GM12865 (cell line): ENCODE data around the gene OR5J2.
"Not testable (repeated sequence)": the region's sequence is repeated elsewhere in the genome, so short reads cannot be mapped to it uniquely, and the experiment has no call there.

Source experiments
- DNase-seq: peaks from one replicate; pipeline ENCODE4 v3.0.0; 2010; ENCODE audit warnings: low read depth
- H3K4me3 ChIP-seq: 2 replicates; pipeline ENCODE4 v1.5.1; 2011; ENCODE audit warnings: mild to moderate bottlenecking, low read depth, low read length, control low read depth
- TF ChIP-seq, protein P1 (sequence below): IDR thresholded peaks from 2 replicates; pipeline ENCODE4 v1.5.1; 2011; ENCODE audit warnings: low read length, control low read depth, low read depth, inconsistent platforms; ENCODE audit not compliant: insufficient read depth; ENCODE audit errors: missing control alignments

OR5J2 gene

DNA sequence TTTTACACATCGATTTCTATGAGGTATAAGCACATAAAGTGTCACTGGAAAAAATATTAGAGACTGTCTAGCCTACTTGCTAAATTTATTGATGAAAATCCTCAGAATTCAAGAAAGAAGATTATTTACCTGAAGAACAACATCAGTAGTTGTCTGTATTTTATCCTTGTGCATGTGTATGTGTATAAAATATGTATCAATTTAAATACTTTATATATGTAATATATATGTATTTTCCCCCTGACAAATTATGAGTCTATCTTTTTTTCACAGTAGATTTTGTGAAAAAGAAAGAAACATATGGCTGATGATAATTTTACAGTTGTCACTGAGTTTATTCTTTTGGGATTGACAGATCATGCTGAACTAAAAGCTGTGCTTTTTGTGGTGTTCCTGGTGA is at the start of gene OR5J2:
Gene OR5J2 (plus strand): TSS at position 301 of the 400 bp plus-strand sequence. CDS start 0 bp downstream, at position 301.
- no peak for DNase-seq
- TF ChIP-seq, protein P1, sequence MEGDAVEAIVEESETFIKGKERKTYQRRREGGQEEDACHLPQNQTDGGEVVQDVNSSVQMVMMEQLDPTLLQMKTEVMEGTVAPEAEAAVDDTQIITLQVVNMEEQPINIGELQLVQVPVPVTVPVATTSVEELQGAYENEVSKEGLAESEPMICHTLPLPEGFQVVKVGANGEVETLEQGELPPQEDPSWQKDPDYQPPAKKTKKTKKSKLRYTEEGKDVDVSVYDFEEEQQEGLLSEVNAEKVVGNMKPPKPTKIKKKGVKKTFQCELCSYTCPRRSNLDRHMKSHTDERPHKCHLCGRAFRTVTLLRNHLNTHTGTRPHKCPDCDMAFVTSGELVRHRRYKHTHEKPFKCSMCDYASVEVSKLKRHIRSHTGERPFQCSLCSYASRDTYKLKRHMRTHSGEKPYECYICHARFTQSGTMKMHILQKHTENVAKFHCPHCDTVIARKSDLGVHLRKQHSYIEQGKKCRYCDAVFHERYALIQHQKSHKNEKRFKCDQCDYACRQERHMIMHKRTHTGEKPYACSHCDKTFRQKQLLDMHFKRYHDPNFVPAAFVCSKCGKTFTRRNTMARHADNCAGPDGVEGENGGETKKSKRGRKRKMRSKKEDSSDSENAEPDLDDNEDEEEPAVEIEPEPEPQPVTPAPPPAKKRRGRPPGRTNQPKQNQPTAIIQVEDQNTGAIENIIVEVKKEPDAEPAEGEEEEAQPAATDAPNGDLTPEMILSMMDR, result no peak
- no peak within 1 kb of the TSS for H3K4me3 ChIP-seq

DNA sequence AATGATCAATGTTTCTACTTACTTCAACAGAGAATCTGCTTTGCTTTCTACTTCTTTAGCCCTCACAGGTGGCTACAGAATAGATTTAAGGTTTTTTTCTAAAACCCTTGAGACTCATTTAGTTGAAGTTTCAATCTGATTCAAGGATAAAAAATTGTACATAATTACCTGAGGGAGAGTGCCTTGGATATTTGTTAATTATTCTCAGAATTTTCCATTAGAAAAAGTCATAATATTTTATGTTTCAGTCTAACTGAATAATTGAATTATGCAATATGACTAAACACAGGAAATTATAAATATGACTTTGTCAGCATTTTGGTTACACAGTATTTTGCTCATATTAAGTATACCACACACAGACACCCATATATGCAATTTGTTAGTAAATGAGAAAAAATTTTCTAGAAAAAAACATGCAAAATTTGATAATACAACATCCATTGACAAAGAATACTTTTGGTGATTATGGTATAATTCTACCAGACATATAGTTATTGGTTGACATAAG is 36.2 kb upstream of the OR5J2 start, which contains the start of gene OR8J3:
Gene OR8J3 (minus strand): TSS at position 51 of the 511 bp plus-strand sequence. CDS start 2,483 bp downstream, outside the sequence.
- no peak for DNase-seq
- TF ChIP-seq, protein P1, result no peak
- no peak within 1 kb of the TSS for H3K4me3 ChIP-seq

DNA sequence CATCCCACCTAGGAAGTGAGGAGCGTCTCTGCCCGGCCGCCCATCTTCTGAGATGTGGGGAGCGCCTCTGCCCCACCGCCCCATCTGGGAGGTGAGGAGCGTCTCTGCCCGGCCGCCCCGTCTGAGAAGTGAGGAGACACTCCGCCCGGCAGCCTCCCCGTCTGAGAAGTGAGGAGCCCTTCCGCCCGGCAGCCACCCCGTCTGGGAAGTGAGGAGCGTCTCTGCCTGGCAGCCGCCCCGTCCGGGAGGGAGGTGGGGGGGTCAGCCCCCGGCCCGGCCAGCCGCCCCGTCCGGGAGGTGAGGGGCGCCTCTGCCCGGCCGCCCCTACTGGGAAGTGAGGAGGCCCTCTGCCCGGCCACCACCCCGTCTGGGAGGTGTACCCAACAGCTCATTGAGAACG is 32.7 kb upstream of the OR5J2 start:
- not testable (repeated sequence) for H3K4me3 ChIP-seq, DNase-seq

DNA sequence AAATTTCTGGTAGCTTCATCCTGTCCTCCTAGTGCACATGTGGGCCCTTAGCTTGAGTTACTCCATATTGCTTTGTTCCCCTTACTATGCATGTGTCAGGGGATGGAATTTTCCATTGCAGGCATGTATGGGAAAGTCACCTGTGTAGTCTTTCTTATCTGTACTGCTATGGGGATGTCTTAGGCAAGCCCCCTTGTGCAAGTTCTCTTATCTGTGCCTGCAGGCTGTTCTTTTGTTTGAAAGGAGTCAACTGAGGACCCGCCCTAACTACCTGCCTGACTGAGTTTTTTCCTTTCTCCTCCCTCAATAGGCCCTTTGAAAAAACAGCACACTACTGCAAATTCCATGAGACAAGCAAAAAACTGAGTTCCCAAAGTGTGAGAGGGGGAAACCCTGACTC is 25.0 kb upstream of the OR5J2 start:
- no peak for DNase-seq
- TF ChIP-seq, protein P1, result no peak

DNA sequence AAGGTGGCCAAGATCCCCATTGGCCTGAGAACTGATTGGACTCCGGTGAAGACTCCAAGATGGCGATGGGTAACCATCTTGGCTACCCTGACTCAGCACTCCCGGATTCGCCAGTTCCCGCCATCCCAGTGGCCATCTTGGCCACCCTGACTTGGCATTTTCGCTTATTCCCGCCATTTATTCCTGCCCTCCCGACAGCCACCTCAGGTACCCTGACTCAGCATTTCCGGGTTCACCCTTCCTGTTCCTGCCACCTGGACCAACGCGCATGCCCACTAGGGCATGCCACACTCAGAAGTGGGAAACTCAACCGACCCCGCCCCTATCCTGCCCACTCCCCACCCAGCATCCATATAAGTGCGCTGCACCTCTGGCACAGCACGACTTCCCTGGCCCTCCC is 24.1 kb upstream of the OR5J2 start:
- no peak overlapping the region for H3K4me3 ChIP-seq
- no peak for DNase-seq

More for the DNA sequence above, 25.0 kb upstream of the OR5J2 start:
- no peak overlapping the region for H3K4me3 ChIP-seq

DNA sequence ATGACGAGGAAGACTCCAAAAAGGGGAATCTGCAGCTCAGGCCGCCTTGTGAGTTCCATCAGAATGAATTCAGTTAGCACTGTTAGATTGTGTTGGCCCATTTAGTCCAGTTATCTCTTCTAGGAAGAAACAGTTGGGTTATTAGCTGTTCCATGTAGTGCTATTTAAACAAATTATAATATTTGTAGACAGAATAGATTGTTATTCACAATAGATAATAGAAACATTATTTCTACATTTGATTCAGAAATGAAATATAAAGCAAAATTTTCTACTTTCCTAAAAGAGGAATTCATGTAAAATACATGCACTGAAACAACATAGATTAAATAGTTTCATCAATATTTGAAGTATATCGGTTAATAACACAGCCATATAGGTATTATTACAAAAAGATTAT is 16.2 kb upstream of the OR5J2 start, which contains the start of gene OR8K5:
Gene OR8K5 (minus strand): TSS at position 101 of the 400 bp plus-strand sequence. CDS start 0 bp downstream, at position 101.
- TF ChIP-seq, protein P1, result no peak
- no peak within 1 kb of the TSS for H3K4me3 ChIP-seq
- no peak for DNase-seq

More for the DNA sequence above, 24.1 kb upstream of the OR5J2 start:
- TF ChIP-seq, protein P1, result no peak

DNA sequence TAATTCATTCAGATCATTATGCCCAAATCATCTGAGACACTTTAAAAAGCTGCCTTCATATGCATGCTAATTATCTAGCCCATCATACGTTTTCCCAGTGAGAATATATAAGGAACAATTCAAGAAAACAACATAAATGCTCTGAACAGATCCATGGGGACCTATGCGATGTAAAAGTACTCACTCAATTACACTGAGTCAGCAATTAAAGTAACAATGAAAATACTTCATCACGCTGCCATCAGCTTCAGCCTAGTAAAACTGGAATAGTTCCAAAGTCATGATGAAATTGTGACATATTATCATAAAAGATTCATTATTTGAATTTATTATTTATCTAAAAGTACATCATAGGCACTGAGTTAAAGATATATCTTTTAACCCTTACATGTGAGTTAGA is 12.6 kb upstream of the OR5J2 start:
- DNase-seq, result no peak
- TF ChIP-seq, protein P1, result no peak
- H3K4me3 ChIP-seq, result no peak overlapping the region
